Measurements from ENCODE around the gene AXL. TPM values are rescaled to one million over a fixed set of nuclear protein-coding genes. Genes with fewer than 3 reads are reported as not detected.

AXL gene
- total and polyA plus RNA-seq, 2 of the 13 experiments (the other 11 are each of a cell fraction or from before 2014, with no cell fraction given) = 0.71 to 5.9 TPM

DNA sequence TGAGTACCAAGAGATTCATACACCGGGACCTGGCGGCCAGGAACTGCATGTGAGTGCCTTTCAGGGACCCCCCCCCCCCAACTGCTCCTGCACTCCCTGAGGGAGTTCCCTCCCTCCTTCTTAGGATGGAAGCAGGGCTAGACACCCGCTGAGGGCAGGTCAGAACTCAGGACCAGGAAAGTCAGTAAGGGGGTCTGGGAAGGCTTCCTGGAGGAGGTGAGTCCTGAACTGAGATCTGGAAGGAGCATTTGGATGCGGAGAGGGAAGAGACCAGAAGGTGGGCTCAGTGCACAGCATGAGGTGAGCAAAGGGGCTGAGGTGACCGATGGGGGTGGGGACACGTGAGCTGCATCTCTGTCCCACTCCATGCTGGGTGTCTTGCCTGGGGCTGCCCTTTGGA, 34.6 kb downstream of the AXL start:
- BruUV-seq (replicated peaks) = no TSS peak
- Histone ChIP-seq H3K9me3 (ENCODE audit: low read length) (no peaks in the 10 kb centered on the region), H3K27me3 (ENCODE audit: control insufficient read depth in 1 of 2, insufficient read depth in 2 of 2, low read length in 2 of 2) (no peaks in the 10 kb centered on the region), H3K79me2 (ENCODE audit: insufficient read depth, low read length) (no peaks in the 10 kb centered on the region), H3K4me2 (ENCODE audit: low read depth, low read length) (no peak overlapping the region), H4K20me1 (ENCODE audit: insufficient read depth, low read length) (no peaks in the 10 kb centered on the region), H3K4me1 (ENCODE audit: insufficient read depth, low read length) (no peaks in the 10 kb centered on the region), H3K27ac (ENCODE audit: extremely low read length, insufficient read depth, low read length) (no peak overlapping the region), H3K9ac (ENCODE audit: insufficient read depth, low read depth, low read length) (no peak overlapping the region), H2AFZ (ENCODE audit: low read length) (no peak overlapping the region), H3K4me3 (replicated peaks in 1 of 3; ENCODE audit: insufficient read depth in 1 of 3, low read depth in 2 of 3, low read length in 3 of 3) (no peak overlapping the region), H3K36me3 (replicated peaks in 1 of 2; ENCODE audit: control insufficient read depth in 1 of 2, insufficient read depth in 2 of 2, low read length in 2 of 2) (peaks cover 0 to 2% of the 10 kb centered on the region in 2 experiments; a peak in 1 of 5 replicates)
- FAIRE-seq = no peak
- 97% methylated on average over 6 of the region's 6 CpGs for WGBS (ENCODE audit: low lambda C conversion rate)
- in situ Hi-C loops (cut with HindIII; ENCODE audit: extremely low pct_ligation_motif_present, low pct_unique_long_range_greater_than_20kb) = no loop called here
- intact Hi-C loops (cut with micrococcal nuclease; ENCODE audit: unreplicated experiment) = no loop called here
- no peak for ATAC-seq
- CTCF ChIA-PET (ENCODE audit: low intra/inter-chr PET ratio, low total read pairs) = no interaction called here
- POLR2A ChIA-PET = no interaction called here
- DNase-seq (ENCODE audit: low spot score) = no peak
- TF ChIP-seq, protein P1, sequence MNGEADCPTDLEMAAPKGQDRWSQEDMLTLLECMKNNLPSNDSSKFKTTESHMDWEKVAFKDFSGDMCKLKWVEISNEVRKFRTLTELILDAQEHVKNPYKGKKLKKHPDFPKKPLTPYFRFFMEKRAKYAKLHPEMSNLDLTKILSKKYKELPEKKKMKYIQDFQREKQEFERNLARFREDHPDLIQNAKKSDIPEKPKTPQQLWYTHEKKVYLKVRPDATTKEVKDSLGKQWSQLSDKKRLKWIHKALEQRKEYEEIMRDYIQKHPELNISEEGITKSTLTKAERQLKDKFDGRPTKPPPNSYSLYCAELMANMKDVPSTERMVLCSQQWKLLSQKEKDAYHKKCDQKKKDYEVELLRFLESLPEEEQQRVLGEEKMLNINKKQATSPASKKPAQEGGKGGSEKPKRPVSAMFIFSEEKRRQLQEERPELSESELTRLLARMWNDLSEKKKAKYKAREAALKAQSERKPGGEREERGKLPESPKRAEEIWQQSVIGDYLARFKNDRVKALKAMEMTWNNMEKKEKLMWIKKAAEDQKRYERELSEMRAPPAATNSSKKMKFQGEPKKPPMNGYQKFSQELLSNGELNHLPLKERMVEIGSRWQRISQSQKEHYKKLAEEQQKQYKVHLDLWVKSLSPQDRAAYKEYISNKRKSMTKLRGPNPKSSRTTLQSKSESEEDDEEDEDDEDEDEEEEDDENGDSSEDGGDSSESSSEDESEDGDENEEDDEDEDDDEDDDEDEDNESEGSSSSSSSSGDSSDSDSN (CRISPR knock-in tag; IDR thresholded peaks at IDR 0.05) = no peak
- no peak for TF ChIP-seq ZNF138 (CRISPR knock-in tag; IDR thresholded peaks at IDR 0.05; ENCODE audit: low read depth)
- no peak for TF ChIP-seq MIER3 (CRISPR knock-in tag; IDR thresholded peaks at IDR 0.05; ENCODE audit: borderline replicate concordance)
- TF ChIP-seq REPIN1 (CRISPR knock-in tag; IDR thresholded peaks at IDR 0.05; ENCODE audit: borderline replicate concordance, low read depth) = no peak
- TF ChIP-seq ZNF883 (CRISPR knock-in tag; IDR thresholded peaks at IDR 0.05; ENCODE audit: not compliant biosample characterization) = no peak
- TF ChIP-seq PAX8 (CRISPR knock-in tag; IDR thresholded peaks at IDR 0.05; ENCODE audit: borderline replicate concordance) = no peak
- TF ChIP-seq ISX (CRISPR knock-in tag; conservative IDR thresholded peaks at IDR 0.05) = no peak
- no peak for TF ChIP-seq POLR2G (IDR thresholded peaks at IDR 0.05; ENCODE audit: low read depth, low read length)
- no peak for TF ChIP-seq ZNF737 (CRISPR knock-in tag; IDR thresholded peaks at IDR 0.05; ENCODE audit: borderline replicate concordance)
- TF ChIP-seq ZNF780A (CRISPR knock-in tag; IDR thresholded peaks at IDR 0.05) = no peak
- TF ChIP-seq, protein P2, sequence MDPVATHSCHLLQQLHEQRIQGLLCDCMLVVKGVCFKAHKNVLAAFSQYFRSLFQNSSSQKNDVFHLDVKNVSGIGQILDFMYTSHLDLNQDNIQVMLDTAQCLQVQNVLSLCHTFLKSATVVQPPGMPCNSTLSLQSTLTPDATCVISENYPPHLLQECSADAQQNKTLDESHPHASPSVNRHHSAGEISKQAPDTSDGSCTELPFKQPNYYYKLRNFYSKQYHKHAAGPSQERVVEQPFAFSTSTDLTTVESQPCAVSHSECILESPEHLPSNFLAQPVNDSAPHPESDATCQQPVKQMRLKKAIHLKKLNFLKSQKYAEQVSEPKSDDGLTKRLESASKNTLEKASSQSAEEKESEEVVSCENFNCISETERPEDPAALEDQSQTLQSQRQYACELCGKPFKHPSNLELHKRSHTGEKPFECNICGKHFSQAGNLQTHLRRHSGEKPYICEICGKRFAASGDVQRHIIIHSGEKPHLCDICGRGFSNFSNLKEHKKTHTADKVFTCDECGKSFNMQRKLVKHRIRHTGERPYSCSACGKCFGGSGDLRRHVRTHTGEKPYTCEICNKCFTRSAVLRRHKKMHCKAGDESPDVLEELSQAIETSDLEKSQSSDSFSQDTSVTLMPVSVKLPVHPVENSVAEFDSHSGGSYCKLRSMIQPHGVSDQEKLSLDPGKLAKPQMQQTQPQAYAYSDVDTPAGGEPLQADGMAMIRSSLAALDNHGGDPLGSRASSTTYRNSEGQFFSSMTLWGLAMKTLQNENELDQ (CRISPR knock-in tag; IDR thresholded peaks at IDR 0.05; ENCODE audit: borderline replicate concordance) = no peak
- no peak for TF ChIP-seq RFXAP (CRISPR knock-in tag; IDR thresholded peaks at IDR 0.05; ENCODE audit: borderline replicate concordance)
- TF ChIP-seq, protein P3, sequence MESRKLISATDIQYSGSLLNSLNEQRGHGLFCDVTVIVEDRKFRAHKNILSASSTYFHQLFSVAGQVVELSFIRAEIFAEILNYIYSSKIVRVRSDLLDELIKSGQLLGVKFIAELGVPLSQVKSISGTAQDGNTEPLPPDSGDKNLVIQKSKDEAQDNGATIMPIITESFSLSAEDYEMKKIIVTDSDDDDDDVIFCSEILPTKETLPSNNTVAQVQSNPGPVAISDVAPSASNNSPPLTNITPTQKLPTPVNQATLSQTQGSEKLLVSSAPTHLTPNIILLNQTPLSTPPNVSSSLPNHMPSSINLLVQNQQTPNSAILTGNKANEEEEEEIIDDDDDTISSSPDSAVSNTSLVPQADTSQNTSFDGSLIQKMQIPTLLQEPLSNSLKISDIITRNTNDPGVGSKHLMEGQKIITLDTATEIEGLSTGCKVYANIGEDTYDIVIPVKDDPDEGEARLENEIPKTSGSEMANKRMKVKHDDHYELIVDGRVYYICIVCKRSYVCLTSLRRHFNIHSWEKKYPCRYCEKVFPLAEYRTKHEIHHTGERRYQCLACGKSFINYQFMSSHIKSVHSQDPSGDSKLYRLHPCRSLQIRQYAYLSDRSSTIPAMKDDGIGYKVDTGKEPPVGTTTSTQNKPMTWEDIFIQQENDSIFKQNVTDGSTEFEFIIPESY (CRISPR knock-in tag; IDR thresholded peaks at IDR 0.05) = no peak
- no peak for TF ChIP-seq ZSCAN22 (CRISPR knock-in tag; IDR thresholded peaks at IDR 0.05)

Measured in HepG2 (cell line).